Choroid plexus epithelial cell (primary cell): ENCODE data around the gene CGB5.
"Not testable (repeated sequence)": the region's sequence is repeated elsewhere in the genome, so short reads cannot be mapped to it uniquely, and the experiment has no call there.

Experiments
- DNase-seq: peaks from one replicate; pipeline ENCODE4 v3.0.0-alpha.2; 2010; ENCODE audit warnings: low read depth
- H3K4me3 ChIP-seq: 2 replicates; pipeline ENCODE4 v1.5.1; 2011; ENCODE audit warnings: low read depth, mild to moderate bottlenecking, control low read depth, low read length, moderate library complexity
- CTCF ChIP-seq: conservative IDR thresholded peaks from 2 replicates; pipeline ENCODE4 v1.5.1; 2011; ENCODE audit warnings: low read depth, mild to moderate bottlenecking, control low read depth, inconsistent platforms, low read length, moderate library complexity

The CGB5 gene

GRCh38 chr19:49067554-49067953, 23.9 kb downstream of the CGB5 start:
- DNase-seq = no peak
- H3K4me3 ChIP-seq = no peak overlapping the region
- no peak for TF ChIP-seq CTCF

DNA sequence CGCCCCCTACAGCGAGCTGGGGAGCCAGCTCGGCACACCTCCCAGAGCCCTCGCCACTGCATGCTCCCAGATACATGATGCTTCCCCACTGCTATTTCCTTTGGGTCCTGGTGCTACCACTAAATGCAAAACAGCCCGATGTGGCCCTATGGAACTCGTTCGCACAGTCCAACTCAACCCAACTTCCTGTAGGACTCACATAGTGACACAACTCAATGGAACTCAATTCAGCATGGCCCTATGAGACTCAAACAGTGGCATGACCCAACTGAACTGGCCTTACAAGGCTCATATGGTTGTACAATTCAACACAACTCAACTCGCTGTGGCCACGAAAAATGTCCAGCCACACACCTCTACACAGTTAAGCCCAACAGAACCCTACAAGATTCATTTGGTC, 25.4 kb downstream of the CGB5 start:
- TF ChIP-seq CTCF = no peak
- no peak overlapping the region for H3K4me3 ChIP-seq
- DNase-seq = no peak

DNA sequence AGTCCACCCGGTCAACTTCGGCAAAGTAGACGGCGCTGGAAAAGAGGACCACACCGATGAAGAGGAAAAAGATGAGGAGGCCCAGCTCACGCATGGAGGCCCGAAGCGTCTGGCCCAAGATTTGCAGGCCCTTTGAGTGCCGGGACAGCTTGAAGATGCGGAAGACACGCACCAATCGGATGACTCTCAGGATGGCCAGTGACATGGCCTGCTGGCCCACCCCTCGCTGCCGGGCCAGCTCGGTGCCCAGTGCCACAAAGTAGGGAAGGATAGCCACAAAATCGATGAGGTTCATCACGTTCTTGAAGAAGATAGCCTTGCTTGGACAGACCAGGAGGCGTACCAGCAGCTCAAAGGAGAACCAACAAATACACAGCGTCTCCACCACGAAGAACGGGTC, 26.8 kb downstream of the CGB5 start:
- no peak overlapping the region for H3K4me3 ChIP-seq
- TF ChIP-seq CTCF = no peak
- no peak for DNase-seq

- H3K4me3 ChIP-seq = no peak overlapping the region
- no peak for DNase-seq
- TF ChIP-seq CTCF = no peak
These were observed 28.4 kb downstream of the CGB5 start for GRCh38 chr19:49071860-49072547.

DNA sequence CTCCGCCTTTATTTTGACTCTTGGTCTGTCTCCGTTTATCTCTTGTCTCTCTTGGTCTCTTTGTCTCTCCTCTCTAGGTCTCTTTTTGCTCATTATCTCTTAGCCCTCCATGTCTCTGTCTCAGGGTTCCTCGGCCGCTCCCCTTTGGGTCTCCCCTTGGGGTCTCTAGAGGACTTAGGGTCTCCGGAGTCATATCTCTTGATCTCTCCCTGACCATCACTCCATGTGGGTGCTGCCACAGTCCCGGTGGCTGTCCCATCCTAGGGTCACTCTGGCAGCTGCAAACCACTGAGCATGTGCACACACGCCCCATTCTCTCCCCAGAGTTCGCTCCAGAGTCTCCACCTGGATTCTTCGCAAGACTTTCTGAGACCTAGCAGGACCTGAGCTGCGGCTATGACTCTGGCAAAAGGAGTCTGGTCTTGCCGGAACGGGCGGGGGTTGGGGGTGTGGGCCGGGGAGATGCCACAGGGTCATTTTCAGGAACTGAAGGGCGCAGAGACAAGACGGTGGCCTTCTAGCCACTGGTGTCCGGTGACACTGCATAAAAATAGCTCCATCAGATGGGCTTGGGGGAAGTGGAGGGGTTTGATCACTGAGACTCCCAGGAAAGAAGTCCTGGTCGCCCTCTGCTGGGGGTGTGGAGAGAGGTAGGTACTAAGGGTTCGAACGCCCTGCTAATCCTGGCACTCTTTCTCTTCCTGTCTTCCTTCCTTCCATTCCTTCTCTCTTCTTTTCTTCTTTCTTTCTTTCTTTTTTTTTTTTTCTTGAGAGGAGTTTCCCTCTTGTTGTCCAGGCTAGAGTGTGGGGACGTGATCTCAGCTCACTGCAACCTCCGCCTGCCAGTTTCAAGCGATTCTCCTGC, 30.1 kb downstream of the CGB5 start:
- no peak for DNase-seq
- peak; percentile 49 for TF ChIP-seq CTCF
- H3K4me3 ChIP-seq = no peak overlapping the region

DNA sequence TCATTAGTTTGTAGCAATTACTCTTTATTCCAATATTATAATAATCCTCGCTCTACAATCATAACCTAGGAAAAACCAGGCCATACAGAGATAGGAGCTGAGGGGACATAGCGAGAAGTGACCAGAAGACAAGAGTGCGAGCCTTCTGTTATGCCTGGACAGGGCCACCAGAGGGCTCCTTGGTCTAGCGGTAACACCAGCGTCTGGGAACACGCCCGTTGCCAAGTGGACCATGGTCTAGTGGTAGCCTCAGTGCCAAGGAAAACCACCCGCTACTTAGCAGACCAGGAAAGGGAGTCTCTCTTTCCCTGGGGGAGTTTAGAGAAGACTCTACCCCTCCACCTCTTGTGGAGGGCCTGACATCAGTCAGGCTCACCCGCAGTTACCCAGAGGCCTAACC, 31.2 kb downstream of the CGB5 start:
- peak; percentile 62 for DNase-seq
- not testable (repeated sequence) for H3K4me3 ChIP-seq
- peak; percentile 65 for TF ChIP-seq CTCF

DNA sequence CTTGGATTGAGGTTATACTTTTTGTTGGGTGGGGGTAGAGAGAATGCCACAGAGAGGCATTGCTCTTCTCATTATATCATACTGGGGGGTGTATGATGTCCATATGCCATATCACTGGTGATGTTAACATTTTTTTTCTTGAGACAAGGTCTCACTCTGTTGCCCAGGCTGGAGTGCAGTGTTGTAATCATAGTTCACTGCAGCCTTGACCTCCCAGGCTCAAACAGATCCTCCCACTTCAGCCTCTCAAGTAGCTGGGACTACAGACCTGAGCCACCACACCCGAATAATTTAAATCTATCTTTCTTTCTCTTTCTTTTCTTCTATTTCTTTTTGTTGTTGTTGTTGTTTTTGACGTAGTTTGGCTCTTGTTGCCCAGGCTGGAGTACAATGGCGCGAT, 36.7 kb downstream of the CGB5 start:
- no peak for DNase-seq
- no peak overlapping the region for H3K4me3 ChIP-seq
- TF ChIP-seq CTCF = no peak
